Neural cell (in vitro differentiated cells): Measurements from ENCODE around the gene PKP1. TPM values are rescaled to one million over a fixed set of nuclear protein-coding genes. Genes with fewer than 3 reads are reported as not detected.

Experiments
- H2AFZ ChIP-seq: fragments of 200-600, 300-800 bp; sonication (generic), shearing (Covaris generic); 2 replicates; pipeline ENCODE4 v1.6.0; 2014; ENCODE audit warnings: low read depth, mild to moderate bottlenecking, antibody characterized with exemption, low read length, moderate library complexity
- H3F3A ChIP-seq: fragments of 200-600 bp; shearing (Covaris generic); 2 replicates; pipeline ENCODE4 v1.6.1; 2016; ENCODE audit warnings: mild to moderate bottlenecking, moderate library complexity, mixed read lengths, antibody characterized with exemption, low read length; ENCODE audit not compliant: insufficient read depth, poor library complexity, severe bottlenecking
- H3K27ac ChIP-seq: fragments of 200-600, 300-800 bp; sonication (generic), shearing (Covaris generic); 2 replicates; pipeline ENCODE4 v1.5.1; 2014; ENCODE audit warnings: mild to moderate bottlenecking, low read length, moderate library complexity
- H3K27me3 ChIP-seq: fragments of 300-800, 200-600 bp; sonication (generic), shearing (Covaris generic); 2 replicates; pipeline ENCODE4 v1.6.0; 2014; ENCODE audit warnings: mild to moderate bottlenecking, low read depth, low read length, moderate library complexity; ENCODE audit not compliant: insufficient read depth
- H3K36me3 ChIP-seq: fragments of 300-800, 200-600 bp; sonication (generic), shearing (Covaris generic); 2 replicates; pipeline ENCODE4 v1.5.1; 2014; ENCODE audit warnings: mild to moderate bottlenecking, antibody characterized with exemption, low read length, moderate library complexity; ENCODE audit not compliant: insufficient read depth
- H3K4me2 ChIP-seq: fragments of 300-800, 200-600 bp; sonication (generic), shearing (Covaris generic); 2 replicates; pipeline ENCODE4 v1.6.0; 2014; ENCODE audit warnings: mild to moderate bottlenecking, low read length
- H3K4me3 ChIP-seq: fragments of 300-800, 200-600 bp; sonication (generic), shearing (Covaris generic); 2 replicates; pipeline ENCODE4 v1.5.1; 2014; ENCODE audit warnings: mild to moderate bottlenecking, low read length, moderate library complexity
- H3K79me2 ChIP-seq: fragments of 200-600 bp; shearing (Covaris generic); replicated peaks from 2 replicates; pipeline ENCODE4 v1.6.0; 2014; ENCODE audit warnings: mild to moderate bottlenecking, low read length, moderate library complexity; ENCODE audit not compliant: insufficient read depth
- H3K9ac ChIP-seq: fragments of 300-800, 200-600 bp; sonication (generic), shearing (Covaris generic); 2 replicates; pipeline ENCODE4 v1.6.1; 2016; ENCODE audit warnings: mild to moderate bottlenecking, low read length, mixed read lengths
- H3K9me2 ChIP-seq: fragments of 200-600 bp; shearing (Covaris generic); 2 replicates; pipeline ENCODE4 v1.6.1; 2016; ENCODE audit warnings: mild to moderate bottlenecking, low read length, mixed read lengths; ENCODE audit not compliant: insufficient read depth
- H3K9me3 ChIP-seq: fragments of 200-600, 300-800 bp; sonication (generic), shearing (Covaris generic); 2 replicates; pipeline ENCODE4 v1.6.1; 2016; ENCODE audit warnings: mild to moderate bottlenecking, mixed run types, low read length, moderate library complexity, mixed read lengths
- H4K20me1 ChIP-seq: fragments of 200-600 bp; shearing (Covaris generic); 2 replicates; pipeline ENCODE4 v1.6.1; 2016; ENCODE audit warnings: mild to moderate bottlenecking, mixed run types; ENCODE audit not compliant: insufficient read depth
- EP300 ChIP-seq: fragments of 450-650 bp; conservative IDR thresholded peaks from 2 replicates; pipeline ENCODE4 v1.6.1; 2014; ENCODE audit warnings: antibody characterized with exemption, mild to moderate bottlenecking, moderate library complexity; ENCODE audit not compliant: poor library complexity, severe bottlenecking
- EZH2 ChIP-seq: fragments of 200-600, 300-800 bp; shearing (Covaris generic), sonication (generic); IDR thresholded peaks from 2 replicates; pipeline ENCODE4 v1.6.1; 2014; ENCODE audit warnings: antibody characterized with exemption, low read length, borderline replicate concordance, mild to moderate bottlenecking; ENCODE audit not compliant: insufficient read depth, poor library complexity, severe bottlenecking
- MXI1 ChIP-seq: fragments of 450-650 bp; conservative IDR thresholded peaks from 2 replicates; pipeline ENCODE4 v1.6.1; 2014; ENCODE audit warnings: antibody characterized with exemption, mild to moderate bottlenecking; ENCODE audit not compliant: poor library complexity, severe bottlenecking
- POLR2AphosphoS5 ChIP-seq: IDR thresholded peaks from 2 replicates; pipeline ENCODE4 v1.6.1; 2012
- RAD21 ChIP-seq: fragments of 450-650 bp; conservative IDR thresholded peaks from 2 replicates; pipeline ENCODE4 v1.6.1; 2014; ENCODE audit warnings: antibody characterized with exemption, mild to moderate bottlenecking, moderate library complexity
- SMC3 ChIP-seq: fragments of 450-650 bp; conservative IDR thresholded peaks from 2 replicates; pipeline ENCODE4 v1.6.1; 2014; ENCODE audit warnings: antibody characterized with exemption, mild to moderate bottlenecking, moderate library complexity; ENCODE audit not compliant: poor library complexity
- TAF1 ChIP-seq: IDR thresholded peaks from 2 replicates; pipeline ENCODE4 v1.6.1; 2012; ENCODE audit warnings: low read depth
- polyA plus RNA-seq: library from polyadenylated mRNA; depleted of rRNA; stranded (reverse); fragments of >200 nt; gene quantifications from 2 replicates; pipeline ENCODE4 v1.2.3, GENCODE V29; 2014
- TF ChIP-seq, protein P1 (sequence below): IDR thresholded peaks from 2 replicates; pipeline ENCODE4 v1.6.1; 2012; ENCODE audit warnings: borderline replicate concordance
- TF ChIP-seq, protein P2 (sequence below): fragments of 450-650 bp; IDR thresholded peaks from 2 replicates; pipeline ENCODE4 v1.5.1; 2014; ENCODE audit warnings: antibody characterized with exemption, mild to moderate bottlenecking, moderate library complexity; ENCODE audit not compliant: poor library complexity, severe bottlenecking

Gene PKP1
- polyA plus RNA-seq, 1 donor from 2014 or later: not detected

- no peaks in the 10 kb centered on the region for H4K20me1 ChIP-seq
- H3K4me3 ChIP-seq: no peak overlapping the region
- H3F3A ChIP-seq: no peaks in the 10 kb centered on the region
- no peak overlapping the region for H2AFZ ChIP-seq
- no peak overlapping the region for H3K4me2 ChIP-seq
- H3K36me3 ChIP-seq: no peaks in the 10 kb centered on the region
- H3K79me2 ChIP-seq: no peaks in the 10 kb centered on the region
- no peaks in the 10 kb centered on the region for H3K27me3 ChIP-seq
- no peak overlapping the region for H3K9ac ChIP-seq
- no peaks in the 10 kb centered on the region for H3K9me3 ChIP-seq
- no peaks in the 10 kb centered on the region for H3K9me2 ChIP-seq
- TF ChIP-seq TAF1: no peak
- no peak for TF ChIP-seq MXI1
- TF ChIP-seq RAD21: no peak
- TF ChIP-seq EP300: no peak
- TF ChIP-seq EZH2: no peak
- no peak for TF ChIP-seq POLR2AphosphoS5
- TF ChIP-seq, protein P1, sequence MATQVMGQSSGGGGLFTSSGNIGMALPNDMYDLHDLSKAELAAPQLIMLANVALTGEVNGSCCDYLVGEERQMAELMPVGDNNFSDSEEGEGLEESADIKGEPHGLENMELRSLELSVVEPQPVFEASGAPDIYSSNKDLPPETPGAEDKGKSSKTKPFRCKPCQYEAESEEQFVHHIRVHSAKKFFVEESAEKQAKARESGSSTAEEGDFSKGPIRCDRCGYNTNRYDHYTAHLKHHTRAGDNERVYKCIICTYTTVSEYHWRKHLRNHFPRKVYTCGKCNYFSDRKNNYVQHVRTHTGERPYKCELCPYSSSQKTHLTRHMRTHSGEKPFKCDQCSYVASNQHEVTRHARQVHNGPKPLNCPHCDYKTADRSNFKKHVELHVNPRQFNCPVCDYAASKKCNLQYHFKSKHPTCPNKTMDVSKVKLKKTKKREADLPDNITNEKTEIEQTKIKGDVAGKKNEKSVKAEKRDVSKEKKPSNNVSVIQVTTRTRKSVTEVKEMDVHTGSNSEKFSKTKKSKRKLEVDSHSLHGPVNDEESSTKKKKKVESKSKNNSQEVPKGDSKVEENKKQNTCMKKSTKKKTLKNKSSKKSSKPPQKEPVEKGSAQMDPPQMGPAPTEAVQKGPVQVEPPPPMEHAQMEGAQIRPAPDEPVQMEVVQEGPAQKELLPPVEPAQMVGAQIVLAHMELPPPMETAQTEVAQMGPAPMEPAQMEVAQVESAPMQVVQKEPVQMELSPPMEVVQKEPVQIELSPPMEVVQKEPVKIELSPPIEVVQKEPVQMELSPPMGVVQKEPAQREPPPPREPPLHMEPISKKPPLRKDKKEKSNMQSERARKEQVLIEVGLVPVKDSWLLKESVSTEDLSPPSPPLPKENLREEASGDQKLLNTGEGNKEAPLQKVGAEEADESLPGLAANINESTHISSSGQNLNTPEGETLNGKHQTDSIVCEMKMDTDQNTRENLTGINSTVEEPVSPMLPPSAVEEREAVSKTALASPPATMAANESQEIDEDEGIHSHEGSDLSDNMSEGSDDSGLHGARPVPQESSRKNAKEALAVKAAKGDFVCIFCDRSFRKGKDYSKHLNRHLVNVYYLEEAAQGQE: no peak
- TF ChIP-seq, protein P2, sequence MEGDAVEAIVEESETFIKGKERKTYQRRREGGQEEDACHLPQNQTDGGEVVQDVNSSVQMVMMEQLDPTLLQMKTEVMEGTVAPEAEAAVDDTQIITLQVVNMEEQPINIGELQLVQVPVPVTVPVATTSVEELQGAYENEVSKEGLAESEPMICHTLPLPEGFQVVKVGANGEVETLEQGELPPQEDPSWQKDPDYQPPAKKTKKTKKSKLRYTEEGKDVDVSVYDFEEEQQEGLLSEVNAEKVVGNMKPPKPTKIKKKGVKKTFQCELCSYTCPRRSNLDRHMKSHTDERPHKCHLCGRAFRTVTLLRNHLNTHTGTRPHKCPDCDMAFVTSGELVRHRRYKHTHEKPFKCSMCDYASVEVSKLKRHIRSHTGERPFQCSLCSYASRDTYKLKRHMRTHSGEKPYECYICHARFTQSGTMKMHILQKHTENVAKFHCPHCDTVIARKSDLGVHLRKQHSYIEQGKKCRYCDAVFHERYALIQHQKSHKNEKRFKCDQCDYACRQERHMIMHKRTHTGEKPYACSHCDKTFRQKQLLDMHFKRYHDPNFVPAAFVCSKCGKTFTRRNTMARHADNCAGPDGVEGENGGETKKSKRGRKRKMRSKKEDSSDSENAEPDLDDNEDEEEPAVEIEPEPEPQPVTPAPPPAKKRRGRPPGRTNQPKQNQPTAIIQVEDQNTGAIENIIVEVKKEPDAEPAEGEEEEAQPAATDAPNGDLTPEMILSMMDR: no peak
- no peak for TF ChIP-seq SMC3
- no peak overlapping the region for H3K27ac ChIP-seq
Measured at GRCh38 chr1:201332616-201333335, 49.5 kb downstream of the PKP1 start.

- Histone ChIP-seq H3K4me2 (no peak overlapping the region), H3K79me2 (no peaks in the 10 kb centered on the region)
Measured at GRCh38 chr1:201334325-201335173, 51.2 kb downstream of the PKP1 start.

More at GRCh38 chr1:201334325-201335173, 51.2 kb downstream of the PKP1 start:
- no peaks in the 10 kb centered on the region for H3K9me2 ChIP-seq
- no peaks in the 10 kb centered on the region for H3K27me3 ChIP-seq
- no peak overlapping the region for H2AFZ ChIP-seq
- H4K20me1 ChIP-seq: no peaks in the 10 kb centered on the region
- no peak overlapping the region for H3K9ac ChIP-seq
- H3K4me3 ChIP-seq: no peak overlapping the region
- no peak overlapping the region for H3K27ac ChIP-seq
- no peaks in the 10 kb centered on the region for H3F3A ChIP-seq
- TF ChIP-seq SMC3 (no peak), EZH2 (no peak), RAD21 (no peak), POLR2AphosphoS5 (no peak), EP300 (no peak)
- TF ChIP-seq, protein P2: no peak
- no peaks in the 10 kb centered on the region for H3K36me3 ChIP-seq
- no peaks in the 10 kb centered on the region for H3K9me3 ChIP-seq
